ENCODE data around the gene ZBP1.

Gene ZBP1

GRCh38 chr20:57586370-57586793, 33.8 kb downstream of the ZBP1 start:
- DNase-seq (ENCODE audit: low spot score): no peak

GRCh38 chr20:57585466-57586213, 34.6 kb downstream of the ZBP1 start:
- no peak for DNase-seq (ENCODE audit: low spot score)

DNA sequence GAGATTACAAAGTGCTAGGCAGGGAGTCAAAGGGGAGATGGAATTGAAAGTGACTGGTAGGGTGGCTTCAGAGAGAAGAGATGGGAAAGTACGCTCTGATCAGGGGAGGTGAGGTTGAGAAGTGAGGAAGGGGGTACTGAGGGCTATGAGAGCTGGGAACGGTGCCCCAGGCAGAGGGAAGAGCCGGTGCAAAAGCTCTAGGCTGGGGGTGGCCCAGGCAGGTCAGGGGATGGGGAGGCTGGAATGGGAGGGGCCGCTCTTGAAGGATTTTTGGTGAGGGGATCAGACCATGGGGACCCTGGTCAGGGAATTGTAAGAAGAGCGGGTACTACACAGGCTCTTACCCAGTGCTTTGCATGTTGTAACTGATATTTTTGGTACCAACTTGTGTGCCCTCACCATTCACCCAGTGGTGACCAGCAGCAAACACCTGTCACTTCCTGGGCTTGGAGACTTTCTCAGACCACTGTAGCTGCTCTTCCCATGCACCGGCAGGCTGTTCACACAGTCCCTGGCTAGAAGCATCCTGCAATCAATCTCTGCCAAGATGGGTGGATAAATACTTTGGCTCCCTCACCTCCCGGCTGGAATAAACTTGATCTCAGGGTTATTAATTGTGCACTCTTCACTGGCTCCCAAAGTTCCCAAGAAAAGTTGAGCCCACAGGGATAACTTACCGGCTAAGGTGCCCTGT, 35.3 kb downstream of the ZBP1 start:
- no peak for DNase-seq (ENCODE audit: low spot score)

DNA sequence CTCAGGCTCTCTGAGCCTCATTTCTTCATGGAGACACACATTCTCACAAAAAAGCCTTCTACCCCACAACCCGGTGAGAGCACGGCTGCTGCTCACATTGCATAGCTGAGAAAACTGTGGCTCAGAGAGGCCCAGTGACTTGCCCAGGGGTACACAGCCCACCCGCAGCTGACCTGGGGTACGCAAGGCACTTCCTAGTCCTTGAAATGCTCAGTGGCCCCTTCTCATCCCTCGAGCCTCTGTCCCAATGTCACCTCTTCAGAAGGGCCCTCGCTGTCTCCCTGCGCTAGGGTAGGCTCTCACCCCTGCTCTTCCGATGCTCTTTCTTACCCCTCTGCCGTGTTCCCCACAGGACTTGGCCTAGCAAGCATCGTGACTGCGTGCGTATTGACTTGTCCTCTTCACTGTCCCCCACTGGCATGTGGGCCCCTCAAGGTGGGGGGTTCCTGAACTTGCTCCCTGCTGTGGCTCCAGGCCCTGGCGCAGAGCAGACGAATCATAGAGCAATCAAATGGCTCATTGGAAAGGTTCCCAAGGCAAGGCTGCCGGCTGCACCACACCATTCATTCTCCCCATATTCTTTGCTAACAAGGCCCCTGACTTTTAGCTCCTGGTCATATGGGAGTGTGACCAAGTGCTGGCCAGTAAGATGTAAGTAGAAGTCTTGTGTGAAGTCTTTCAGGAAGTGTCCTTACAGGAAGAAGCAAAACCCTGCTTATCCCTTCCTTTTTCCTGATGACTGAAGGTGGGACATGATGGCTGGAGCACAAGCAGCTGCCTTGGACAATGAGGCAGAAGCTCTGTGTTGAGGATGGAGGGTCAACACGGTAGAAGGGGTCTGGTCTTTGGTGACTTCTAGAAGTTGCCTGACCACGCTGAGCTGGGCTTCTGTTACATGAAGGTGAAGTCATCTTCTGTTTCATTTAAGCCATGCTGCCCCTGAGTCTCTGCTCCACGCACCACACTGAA, 36.7 kb downstream of the ZBP1 start:
- DNase-seq (ENCODE audit: low spot score): no peak

DNA sequence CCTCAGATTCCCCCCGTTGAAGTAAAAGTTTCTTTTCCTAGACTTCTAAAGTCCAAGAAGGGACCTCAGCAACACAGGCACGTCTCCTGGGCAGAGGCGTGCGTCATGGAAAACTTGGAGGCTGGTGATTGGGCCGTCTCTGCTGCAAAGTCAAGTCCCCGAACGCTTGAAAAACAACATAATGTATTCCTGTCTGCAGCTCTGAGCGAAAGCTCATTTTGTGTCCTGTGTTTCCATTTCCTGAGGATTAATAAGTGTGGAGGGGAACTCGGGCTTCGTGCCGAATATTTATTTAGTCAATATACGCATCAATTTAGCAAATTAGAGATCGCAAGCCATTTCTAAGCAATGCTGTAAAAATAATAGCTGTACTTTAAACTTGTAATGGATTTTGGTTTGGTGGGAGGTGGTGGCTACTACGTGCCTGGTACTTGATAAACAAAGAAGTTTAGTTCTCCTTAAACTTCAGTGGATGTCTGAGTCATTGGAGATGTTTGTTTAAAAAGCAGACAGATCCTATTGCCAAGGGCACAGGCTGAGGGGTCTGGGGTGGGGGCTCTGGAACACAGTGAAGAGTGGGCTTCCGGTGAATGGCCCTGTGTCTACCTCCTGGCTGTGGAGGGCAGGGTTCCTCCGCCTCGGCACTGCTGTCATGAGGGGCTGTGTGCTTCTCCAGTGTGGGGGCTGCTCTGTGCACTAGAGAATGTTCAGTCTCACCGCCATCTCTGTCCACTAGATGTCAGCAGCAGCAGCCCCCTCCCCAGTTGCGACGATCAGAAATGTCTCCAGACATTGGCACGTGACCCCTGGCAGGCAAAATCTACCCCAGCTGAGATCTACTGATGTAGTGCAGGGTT, 37.6 kb downstream of the ZBP1 start:
- DNase-seq (ENCODE audit: low spot score): peak; percentile 75

DNA sequence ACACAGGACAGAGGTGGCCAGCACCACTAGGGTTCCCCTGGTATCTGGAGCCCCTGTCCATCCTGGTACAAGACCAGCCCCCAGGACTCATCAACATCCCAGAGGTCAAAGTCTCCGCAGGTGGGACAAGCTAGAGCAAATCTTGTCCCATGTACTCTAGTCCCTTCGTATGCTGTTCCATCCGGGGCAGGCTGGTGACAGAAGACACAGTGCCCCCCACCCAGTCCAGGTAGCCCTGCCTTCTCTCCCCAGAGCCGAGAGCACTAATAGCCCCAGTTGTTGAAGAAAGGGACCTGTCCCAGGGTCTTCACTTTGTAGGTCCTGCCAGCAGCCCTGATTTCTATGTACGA, 38.2 kb downstream of the ZBP1 start:
- DNase-seq (ENCODE audit: low spot score): no peak

GRCh38 chr20:57581202-57582028, 38.8 kb downstream of the ZBP1 start:
- no peak for DNase-seq (ENCODE audit: low spot score)

DNA sequence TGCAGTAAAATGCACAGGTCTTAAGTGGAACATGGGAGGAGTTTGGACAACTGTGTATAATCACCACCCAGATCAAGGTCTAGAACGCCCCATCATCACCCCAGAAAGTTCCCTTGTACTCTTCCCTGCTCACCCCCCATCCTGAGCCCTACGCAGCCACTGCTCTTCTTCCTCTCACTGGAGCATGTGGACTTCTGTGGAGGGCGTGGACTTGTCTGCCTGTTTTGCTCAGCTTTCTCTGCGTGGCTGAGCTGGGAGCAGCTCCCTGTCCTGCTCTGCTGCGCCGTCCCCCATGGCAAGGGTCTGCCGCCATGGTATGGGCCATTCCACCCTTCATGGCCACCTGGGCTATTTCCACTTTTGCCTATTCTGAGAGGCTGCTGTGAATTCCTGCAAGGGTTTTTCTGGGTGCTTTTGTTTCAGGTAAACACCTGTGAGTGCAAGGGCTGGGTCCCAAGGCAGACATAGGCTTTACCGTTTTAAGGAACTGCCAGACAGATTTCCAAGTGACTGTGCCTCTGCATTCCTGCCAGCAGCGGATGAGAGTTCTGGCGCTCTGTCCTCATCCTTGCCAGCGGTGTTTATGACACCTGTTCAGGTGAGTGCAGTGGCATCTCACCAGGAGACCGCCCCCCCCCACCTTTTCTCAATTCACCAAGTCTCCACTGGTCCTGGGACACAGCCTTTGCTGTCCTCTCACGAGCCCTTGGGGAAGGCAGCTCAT, 39.6 kb downstream of the ZBP1 start:
- DNase-seq (ENCODE audit: low spot score): no peak

DNA sequence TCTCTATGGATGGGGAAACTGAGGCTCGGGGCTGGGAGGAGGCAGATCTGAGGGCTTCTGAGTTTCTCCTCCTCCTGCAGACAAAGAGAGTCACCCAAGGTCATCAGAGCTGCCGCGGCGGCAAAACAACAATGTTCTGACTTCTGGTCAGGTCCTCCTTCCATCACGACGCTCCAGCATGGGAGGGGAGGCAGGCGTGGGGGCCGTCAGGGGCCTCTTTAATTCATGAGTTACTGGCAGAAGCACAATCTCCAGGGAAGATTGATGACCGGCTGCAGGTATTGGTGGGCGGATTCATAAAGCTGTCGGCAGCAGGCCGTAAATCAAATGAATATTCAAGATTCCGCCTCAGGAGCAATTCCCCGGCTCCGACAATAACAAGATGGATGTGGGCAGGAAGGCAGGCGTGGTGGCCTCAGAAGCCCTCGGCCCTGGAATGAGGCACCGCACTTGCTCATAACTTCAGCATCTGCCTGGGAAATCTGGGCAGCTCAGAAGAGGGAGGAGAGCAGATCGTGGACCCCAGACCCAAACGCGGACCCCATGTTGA, 40.3 kb downstream of the ZBP1 start:
- no peak for DNase-seq (ENCODE audit: low spot score)

DNA sequence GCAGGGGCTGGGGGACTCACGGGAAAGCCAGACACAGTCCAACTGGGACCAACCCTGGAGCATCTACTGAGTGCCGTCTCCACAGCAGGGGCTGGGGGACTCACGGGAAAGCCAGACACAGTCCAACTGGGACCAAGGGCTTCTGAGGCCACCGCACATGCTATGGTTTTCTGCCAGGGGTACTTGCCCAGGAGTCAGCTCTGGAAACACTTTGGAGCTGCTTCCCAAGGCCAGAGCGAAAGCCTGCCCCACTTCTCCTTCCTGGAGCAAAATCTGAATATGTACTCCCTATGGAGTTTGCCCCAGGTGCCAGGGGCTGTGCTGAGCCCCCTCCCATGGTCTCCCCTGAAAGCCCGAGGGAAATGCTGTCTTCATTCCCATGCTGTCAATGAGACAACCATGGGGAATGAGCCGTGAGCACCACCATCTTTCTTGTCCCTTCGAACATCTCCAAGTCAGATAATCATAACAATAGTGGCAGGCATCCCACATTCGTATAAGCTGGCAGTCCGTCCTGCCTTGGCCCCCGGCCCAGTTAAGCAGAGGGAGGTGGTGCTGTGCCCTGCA, 40.8 kb downstream of the ZBP1 start:
- no peak for DNase-seq (ENCODE audit: low spot score)

GRCh38 chr20:57578476-57579165, 41.6 kb downstream of the ZBP1 start:
- DNase-seq (ENCODE audit: low spot score): no peak

- DNase-seq (ENCODE audit: low spot score): no peak
Measured at GRCh38 chr20:57577679-57578475, 42.3 kb downstream of the ZBP1 start.

DNA sequence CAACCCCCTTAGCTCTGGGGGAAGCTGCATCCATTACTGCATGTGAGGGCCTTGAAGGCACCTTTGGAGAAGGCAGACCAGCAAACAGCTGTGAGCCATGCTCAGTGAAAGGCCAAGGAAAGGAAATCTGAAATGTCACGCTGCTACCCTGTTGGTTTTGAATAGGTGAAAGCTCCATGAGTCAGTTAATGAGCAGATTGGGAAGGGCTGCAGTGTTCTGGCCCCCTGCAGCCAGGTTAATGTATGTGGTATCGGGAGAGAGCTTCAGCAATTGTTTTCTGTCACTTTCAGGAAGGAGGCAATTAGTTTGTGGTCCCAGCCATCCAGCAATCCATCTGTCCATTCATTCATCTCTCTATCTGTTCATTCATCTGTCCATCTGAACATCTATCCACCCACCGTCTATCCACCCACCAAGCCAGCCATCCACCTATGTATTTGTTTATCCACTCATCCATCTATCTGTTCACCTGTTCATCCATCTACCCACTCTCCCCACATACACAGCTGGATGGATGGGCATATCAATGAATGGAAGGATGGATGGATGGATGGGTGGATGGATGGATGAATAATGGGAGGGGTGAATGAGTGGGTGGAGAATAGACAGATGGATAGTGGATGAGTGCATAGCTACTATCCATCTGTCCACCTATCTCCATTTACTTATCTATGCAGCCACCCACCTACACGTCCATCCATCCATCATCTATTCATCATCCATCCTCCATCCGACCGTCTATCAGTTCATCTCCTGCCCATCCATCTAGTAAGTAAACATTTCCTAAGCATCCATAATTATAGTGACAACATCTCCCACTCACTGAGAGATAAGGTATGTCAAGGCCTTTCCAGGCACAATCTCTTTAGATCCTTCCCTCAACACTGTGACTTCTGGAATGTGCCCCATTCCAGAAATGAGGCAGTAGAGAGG, 43.3 kb downstream of the ZBP1 start:
- DNase-seq (ENCODE audit: low spot score): no peak

DNA sequence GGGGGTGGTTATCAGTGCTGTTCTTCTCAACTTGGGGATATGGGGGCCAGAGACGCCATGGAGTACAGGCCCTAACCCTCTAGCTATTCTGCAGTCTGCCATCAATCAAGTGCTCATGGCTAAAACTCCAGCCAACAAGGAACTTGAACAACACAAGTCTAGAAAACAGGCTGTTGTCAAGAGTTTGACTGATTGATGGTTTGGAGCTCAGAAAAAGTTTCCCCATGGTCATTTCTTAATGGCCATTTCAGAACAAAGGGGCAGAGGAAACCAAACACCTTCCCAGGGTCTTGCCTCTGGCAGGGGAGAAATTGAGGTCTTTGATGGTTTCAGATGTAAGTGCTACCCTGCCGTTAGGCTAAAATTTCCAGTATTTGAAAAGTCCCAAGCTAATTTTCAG, 44.2 kb downstream of the ZBP1 start:
- no peak for DNase-seq (ENCODE audit: low spot score)

DNA sequence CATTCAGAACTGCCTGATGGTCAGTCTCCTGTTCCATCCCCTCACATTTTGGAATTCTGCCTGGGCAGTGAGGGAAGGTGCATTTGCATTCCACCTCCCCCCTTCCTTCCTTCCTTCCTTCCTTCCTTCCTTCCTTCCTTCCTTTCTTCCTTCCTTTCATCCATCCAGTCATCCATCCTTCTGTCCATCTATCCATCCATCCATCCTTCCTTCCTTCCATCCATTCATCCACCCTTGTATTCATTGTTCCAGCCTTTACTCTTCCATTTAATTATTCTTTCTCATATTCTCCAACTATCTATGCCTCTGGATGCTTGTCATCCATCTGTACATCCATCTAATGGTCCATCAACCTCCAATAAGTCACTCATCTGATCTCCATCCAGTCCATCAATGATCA, 45.3 kb downstream of the ZBP1 start:
- DNase-seq (ENCODE audit: low spot score): no peak

- peak; percentile 67 for DNase-seq (ENCODE audit: low spot score)
Measured at GRCh38 chr20:57573894-57574293, 46.3 kb downstream of the ZBP1 start.

GRCh38 chr20:57573242-57573641, 47.0 kb downstream of the ZBP1 start:
- DNase-seq (ENCODE audit: low spot score): peak; percentile 47
